Activated B cell treated with CpG ODN at 0.5 μM for 24 hours (primary cell): ENCODE results near the gene AGAP1. TPM values are rescaled to one million over a fixed set of nuclear protein-coding genes. Genes with fewer than 3 reads are reported as not detected.

Experiments
- ATAC-seq: fragments of 200-7000 bp; cut with Tn5 transposase; one replicate; pipeline ENCODE4 v1.10.0; 2021; ENCODE audit warnings: low read depth, mild to moderate bottlenecking, moderate library complexity
- CTCF ChIA-PET: fragments of 350-600 bp; sonication (Branson Sonifier 250); formaldehyde crosslinking; loops from one replicate; lab custom pipeline; 2021; ENCODE audit warnings: antibody characterized with exemption; lab: Charles Lee
- POLR2A ChIA-PET: fragments of 350-600 bp; sonication (Branson Sonifier 250); formaldehyde crosslinking; loops from one replicate; lab custom pipeline; 2021; ENCODE audit warnings: antibody characterized with exemption; lab: Charles Lee
- DNase-seq: peaks from one replicate; pipeline ENCODE4 v3.0.0; 2022
- H3K27ac Mint-ChIP-seq: one replicate; pipeline ENCODE4 v1.8.0; 2020; ENCODE audit warnings: mixed read lengths
- H3K27me3 Mint-ChIP-seq: one replicate; pipeline ENCODE4 v1.8.0; 2021; ENCODE audit warnings: mixed read lengths
- H3K36me3 Mint-ChIP-seq: one replicate; pipeline ENCODE4 v1.8.0; 2021; ENCODE audit warnings: low read depth, mixed read lengths
- H3K4me1 Mint-ChIP-seq: one replicate; pipeline ENCODE4 v1.8.0; 2021; ENCODE audit warnings: mixed read lengths
- H3K4me3 Mint-ChIP-seq: one replicate; pipeline ENCODE4 v1.8.0; 2020; ENCODE audit warnings: mild to moderate bottlenecking, mixed read lengths
- H3K9me3 Mint-ChIP-seq: one replicate; pipeline ENCODE4 v1.8.0; 2020; ENCODE audit warnings: mixed read lengths
- CTCF ChIP-seq: fragments of 200-600 bp; IDR thresholded peaks from one replicate; pipeline ENCODE4 v1.8.0; 2022; ENCODE audit warnings: antibody characterized with exemption, mild to moderate bottlenecking
- intact Hi-C: fragments of 100-400 bp; cut with micrococcal nuclease; formaldehyde crosslinking; loops from one replicate; pipeline ENCODE4 v1.15.1; 2024
- total RNA-seq: library from RNA; stranded (reverse); gene quantifications from 2 replicates; pipeline ENCODE4 v1.2.3, GENCODE V29; 2022

The AGAP1 gene
- total RNA-seq, 1 donor from 2014 or later = not detected

- H3K9me3 Mint-ChIP-seq = no peaks in the 10 kb centered on the region
- no peak overlapping the region for H3K4me3 Mint-ChIP-seq
- DNase-seq = no peak
- no peak for TF ChIP-seq CTCF
- ChIA-PET POLR2A (no interaction called here), CTCF (no interaction called here)
- no peaks in the 10 kb centered on the region for H3K27me3 Mint-ChIP-seq
- no peaks in the 10 kb centered on the region for H3K36me3 Mint-ChIP-seq
- intact Hi-C loops = no loop called here
- ATAC-seq = no peak
- no peaks in the 10 kb centered on the region for H3K4me1 Mint-ChIP-seq
- H3K27ac Mint-ChIP-seq = no peak overlapping the region
Observed at GRCh38 chr2:235968616-235969324, 474.9 kb downstream of the AGAP1 start.

- DNase-seq (no peak), ATAC-seq (no peak)
- Mint-ChIP-seq H3K4me3 (no peak overlapping the region), H3K27me3 (no peaks in the 10 kb centered on the region), H3K36me3 (no peaks in the 10 kb centered on the region), H3K27ac (no peak overlapping the region), H3K9me3 (no peaks in the 10 kb centered on the region), H3K4me1 (no peaks in the 10 kb centered on the region)
- no peak for TF ChIP-seq CTCF
- ChIA-PET POLR2A (no interaction called here), CTCF (no interaction called here)
- intact Hi-C loops = no loop called here
Observed at GRCh38 chr2:235970204-235971040, 476.6 kb downstream of the AGAP1 start.

GRCh38 chr2:235976516-235976915, 482.7 kb downstream of the AGAP1 start:
- no peak for TF ChIP-seq CTCF

GRCh38 chr2:235976956-235977355, 483.1 kb downstream of the AGAP1 start:
- Mint-ChIP-seq H3K9me3 (no peaks in the 10 kb centered on the region), H3K36me3 (no peaks in the 10 kb centered on the region), H3K4me1 (no peaks in the 10 kb centered on the region), H3K27me3 (no peaks in the 10 kb centered on the region), H3K27ac (no peak overlapping the region), H3K4me3 (no peak overlapping the region)
- ChIA-PET CTCF (no interaction called here), POLR2A (no interaction called here)
- intact Hi-C loops = no loop called here
- no peak for TF ChIP-seq CTCF
- DNase-seq (no peak), ATAC-seq (no peak)

More at GRCh38 chr2:235976516-235976915, 482.7 kb downstream of the AGAP1 start:
- Mint-ChIP-seq H3K27me3 (no peaks in the 10 kb centered on the region), H3K36me3 (no peaks in the 10 kb centered on the region), H3K4me3 (no peak overlapping the region), H3K9me3 (no peaks in the 10 kb centered on the region), H3K27ac (no peak overlapping the region), H3K4me1 (no peaks in the 10 kb centered on the region)
- CTCF ChIA-PET = no interaction called here
- ATAC-seq = no peak
- POLR2A ChIA-PET = no interaction called here
- no peak for DNase-seq
- intact Hi-C loops = no loop called here

- no peaks in the 10 kb centered on the region for H3K4me1 Mint-ChIP-seq
- no peaks in the 10 kb centered on the region for H3K36me3 Mint-ChIP-seq
- ChIA-PET CTCF (no interaction called here), POLR2A (no interaction called here)
- H3K4me3 Mint-ChIP-seq = no peak overlapping the region
- intact Hi-C loops = no loop called here
- ATAC-seq (no peak), DNase-seq (no peak)
- no peak for TF ChIP-seq CTCF
- no peaks in the 10 kb centered on the region for H3K9me3 Mint-ChIP-seq
- H3K27me3 Mint-ChIP-seq = no peaks in the 10 kb centered on the region
- H3K27ac Mint-ChIP-seq = no peak overlapping the region
Observed at GRCh38 chr2:235977445-235977844, 483.6 kb downstream of the AGAP1 start.
